K562 (cell line): ENCODE results near the gene RAD50. TPM values are rescaled to one million over a fixed set of nuclear protein-coding genes. Genes with fewer than 3 reads are reported as not detected.

Experiments
- CBFA2T3 ChIP-seq: fragments of 450-650 bp; IDR thresholded peaks from 2 replicates; pipeline ENCODE4 v1.6.1; 2017
- ETV5 ChIP-seq: sonication (generic); formaldehyde crosslinking; IDR thresholded peaks from 2 replicates; pipeline ENCODE4 v1.4.0; 2020; ENCODE audit warnings: low read depth, mild to moderate bottlenecking, missing genetic modification reagents
- EWSR1 ChIP-seq: fragments of 450-650 bp; IDR thresholded peaks from 2 replicates; pipeline ENCODE4 v1.6.1; 2018; ENCODE audit warnings: borderline replicate concordance, mild to moderate bottlenecking, low read depth, moderate library complexity; ENCODE audit not compliant: partially characterized antibody
- GTF2A2 ChIP-seq: IDR thresholded peaks from 2 replicates; pipeline ENCODE4 v1.6.1; 2016; ENCODE audit warnings: mild to moderate bottlenecking, missing genetic modification characterization, missing compliant biosample characterization
- HSF4 ChIP-seq: fragments of 250-450 bp; sonication (Bioruptor Pico); IDR thresholded peaks from 2 replicates; pipeline ENCODE4 v2.1.2; 2022; ENCODE audit warnings: mild to moderate bottlenecking, moderate library complexity, borderline replicate concordance
- KAT7 ChIP-seq: sonication (generic); formaldehyde crosslinking; IDR thresholded peaks from 2 replicates; pipeline ENCODE4 v1.8.0; 2022; ENCODE audit warnings: missing genetic modification reagents, mild to moderate bottlenecking, borderline replicate concordance
- LCOR ChIP-seq: sonication (generic); formaldehyde crosslinking; IDR thresholded peaks from 2 replicates; pipeline ENCODE4 v1.8.0; 2022; ENCODE audit warnings: mild to moderate bottlenecking, missing genetic modification reagents
- NEUROD1 ChIP-seq: fragments of 150-350 bp; IDR thresholded peaks from 2 replicates; pipeline ENCODE4 v1.6.1; 2014; ENCODE audit warnings: borderline replicate concordance, low read length, low read depth; ENCODE audit not compliant: partially characterized antibody
- NFATC3 ChIP-seq: fragments of 450-650 bp; IDR thresholded peaks from 2 replicates; pipeline ENCODE4 v1.6.1; 2017; ENCODE audit warnings: mild to moderate bottlenecking
- NONO ChIP-seq, 2 experiments: fragments of 200-400 bp in 1 of 2; fragments of 450-650 bp in 1 of 2; formaldehyde crosslinking in 1 of 2; IDR thresholded peaks; 2 replicates each; pipeline ENCODE4 v1.6.1; 2017; ENCODE audit warnings: low read depth in 2 of 2, mild to moderate bottlenecking in 2 of 2, moderate library complexity in 2 of 2, low read length in 1 of 2
- NR1H2 ChIP-seq: sonication (generic); formaldehyde crosslinking; IDR thresholded peaks from 2 replicates; pipeline ENCODE4 v1.4.0; 2020; ENCODE audit warnings: mild to moderate bottlenecking, missing genetic modification reagents
- NR2C1 ChIP-seq, 2 experiments: fragments of 450-650 bp; IDR thresholded peaks; 2 replicates each; pipeline ENCODE4 v1.6.1; 2017; ENCODE audit warnings: mild to moderate bottlenecking in 2 of 2, antibody characterized with exemption in 1 of 2, inconsistent platforms in 1 of 2, missing compliant biosample characterization in 1 of 2, missing genetic modification characterization in 1 of 2
- NR4A1 ChIP-seq, 2 experiments: fragments of 250-450 bp in 1 of 2; fragments of 450-650 bp in 1 of 2; sonication (Bioruptor Pico) in 1 of 2; IDR thresholded peaks; 2 replicates each; pipeline versions ENCODE4 v1.4.0 to v1.6.1; 2016 to 2020; ENCODE audit warnings: mild to moderate bottlenecking in 2 of 2, missing compliant biosample characterization in 1 of 2, missing genetic modification characterization in 1 of 2, moderate library complexity in 1 of 2
- NRF1 ChIP-seq, 2 experiments: fragments of 450-650 bp; IDR thresholded peaks in 1 of 2; conservative IDR thresholded peaks in 1 of 2; 2 replicates each; pipeline ENCODE4 v1.6.1; 2014; ENCODE audit warnings: mild to moderate bottlenecking in 2 of 2
- PHTF2 ChIP-seq: fragments of 250-450 bp; sonication (Bioruptor Pico); IDR thresholded peaks from 2 replicates; pipeline ENCODE4 v1.5.0; 2021; ENCODE audit warnings: mild to moderate bottlenecking
- PPARD ChIP-seq: fragments of 250-450 bp; sonication (Bioruptor Pico); IDR thresholded peaks from 2 replicates; pipeline ENCODE4 v1.8.0; 2022; ENCODE audit warnings: inconsistent platforms, mild to moderate bottlenecking, moderate library complexity
- SMAD3 ChIP-seq: fragments of 450-650 bp; formaldehyde crosslinking; conservative IDR thresholded peaks from 2 replicates; pipeline ENCODE4 v1.4.0; 2020; ENCODE audit warnings: mild to moderate bottlenecking
- SMARCE1 ChIP-seq: fragments of 450-650 bp; IDR thresholded peaks from 2 replicates; pipeline ENCODE4 v1.7.1; 2016; ENCODE audit warnings: mild to moderate bottlenecking
- SUPT5H ChIP-seq: fragments of 450-650 bp; IDR thresholded peaks from 2 replicates; pipeline ENCODE4 v1.6.1; 2016
- TCF3 ChIP-seq: sonication (generic); formaldehyde crosslinking; IDR thresholded peaks from 2 replicates; pipeline ENCODE4 v1.4.0; 2020; ENCODE audit warnings: mild to moderate bottlenecking, missing genetic modification reagents
- TEAD1 ChIP-seq, 2 experiments: fragments of 450-650 bp in 1 of 2; sonication (generic) in 1 of 2; formaldehyde crosslinking; IDR thresholded peaks; 2 replicates each; pipeline versions ENCODE4 v1.4.0 to v1.8.0; 2020 to 2022; ENCODE audit warnings: mild to moderate bottlenecking in 2 of 2, missing genetic modification reagents in 1 of 2
- TEAD4 ChIP-seq, 2 experiments: sonication (generic) in 1 of 2; formaldehyde crosslinking in 1 of 2; IDR thresholded peaks; 2 replicates each; pipeline versions ENCODE4 v1.6.1 to v1.8.0; 2012 to 2022; ENCODE audit warnings: borderline replicate concordance in 1 of 2, inconsistent platforms in 1 of 2, low read length in 1 of 2, mild to moderate bottlenecking in 1 of 2, missing genetic modification reagents in 1 of 2
- TSC22D4 ChIP-seq: fragments of 450-650 bp; IDR thresholded peaks from 2 replicates; pipeline ENCODE4 v1.6.1; 2016; ENCODE audit warnings: missing genetic modification characterization, missing biosample characterization, control low read depth
- ZNF165 ChIP-seq: fragments of 250-450 bp; sonication (Bioruptor Pico); IDR thresholded peaks from 2 replicates; pipeline ENCODE4 v1.4.0; 2020; ENCODE audit warnings: borderline replicate concordance
- ZNF311 ChIP-seq: fragments of 250-450 bp; sonication (Bioruptor Pico); IDR thresholded peaks from 2 replicates; pipeline ENCODE4 v1.4.0; 2020; ENCODE audit warnings: mild to moderate bottlenecking, moderate library complexity
- ZNF586 ChIP-seq: fragments of 450-650 bp; formaldehyde crosslinking; conservative IDR thresholded peaks from 2 replicates; pipeline ENCODE4 v1.4.0; 2020; ENCODE audit warnings: mild to moderate bottlenecking, moderate library complexity
- ZNF707 ChIP-seq: fragments of 250-450 bp; sonication (Bioruptor Pico); conservative IDR thresholded peaks from 2 replicates; pipeline ENCODE4 v1.8.0; 2022; ENCODE audit warnings: inconsistent platforms, mild to moderate bottlenecking, moderate library complexity
- polyA plus RNA-seq, 8 experiments: library from polyadenylated mRNA; depleted of rRNA in 4 of 8; stranded (reverse) in 5 of 8; unstranded in 3 of 8; fragments of >200 nt; fragmentation: Nextera tagmentation in 2 of 8; fragmentation: Illumina TruSeq in 1 of 8; extraction: Ambion mirVana in 2 of 8; extraction: Trizol in 1 of 8; gene quantifications; 2 replicates each; pipeline versions ENCODE4 v1.2.1 to v1.2.3, GENCODE V29; 2011 to 2014; ENCODE audit warnings: inconsistent platforms in 1 of 8, missing spikeins in 1 of 8
- total RNA-seq, 7 experiments: library from RNA; depleted of rRNA in 6 of 7; stranded (reverse); fragments of >200 nt in 6 of 7; fragmentation: Illumina TruSeq in 2 of 7; extraction: Trizol in 2 of 7; gene quantifications; 2 replicates each; pipeline versions ENCODE4 v1.2.1 to v1.2.3, GENCODE V29; 2011 to 2021; ENCODE audit warnings: low replicate concordance in 1 of 7
- TF ChIP-seq, protein P1 (sequence below): fragments of 250-450 bp; sonication (Bioruptor Pico); IDR thresholded peaks from 2 replicates; pipeline ENCODE4 v1.4.0; 2020

The RAD50 gene
- total and polyA plus RNA-seq, 9 of the 15 experiments (the other 6 are each of a cell fraction or from before 2014, with no cell fraction given) = 15.3 to 74.2 (median 44.1) TPM

DNA sequence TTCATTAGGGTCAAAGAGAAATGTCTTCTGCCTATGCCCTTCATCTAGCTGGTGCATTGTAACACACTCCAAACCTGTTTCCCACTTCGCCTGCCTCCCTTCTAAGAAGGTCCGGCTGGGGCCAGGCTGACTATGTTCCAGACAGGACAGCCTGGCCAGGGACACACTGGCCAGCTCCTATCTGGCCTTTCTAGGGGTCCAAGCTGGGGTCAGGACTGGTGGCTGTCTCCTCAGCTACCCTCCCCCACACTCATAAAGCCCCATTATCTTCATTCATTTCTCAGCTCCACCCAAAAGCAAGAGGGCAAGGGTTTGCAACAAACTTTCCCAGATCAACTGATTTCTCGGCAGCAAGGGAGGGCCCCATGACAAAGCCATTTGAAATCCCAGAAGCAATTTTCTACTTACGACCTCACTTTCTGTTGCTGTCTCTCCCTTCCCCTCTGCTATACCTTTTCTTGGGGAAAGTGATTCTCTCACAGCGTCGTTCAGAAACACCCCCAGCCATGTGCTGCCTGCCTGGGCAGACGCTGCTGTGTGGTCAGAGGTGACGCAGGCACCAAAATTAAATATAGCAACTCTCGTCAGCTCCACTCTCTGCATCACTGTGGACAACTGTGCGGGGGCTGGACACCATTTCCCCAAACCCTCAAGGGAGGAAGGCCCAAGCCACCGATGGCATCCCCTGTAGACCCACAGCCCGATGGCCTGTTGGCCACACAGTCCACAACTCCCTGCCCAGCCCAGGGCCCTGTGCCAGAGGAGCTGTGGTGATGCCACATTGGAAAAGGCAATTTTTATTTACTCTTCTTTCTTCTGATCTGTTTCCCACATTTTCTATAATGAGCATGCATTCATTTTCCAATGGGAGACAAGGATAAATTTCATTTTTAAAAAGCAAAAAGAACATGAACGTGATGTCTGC, 107.3 kb downstream of the RAD50 start (continued):
- TF ChIP-seq NR4A1 (CRISPR knock-in tag; IDR thresholded peaks at IDR 0.05) (no peak; the same call in 1 of the 2 replicates), NR4A1 (tag; IDR thresholded peaks at IDR 0.05) (peak; percentile 77; the same call in 1 of the 2 replicates), ZNF707 (CRISPR knock-in tag) (no peak), ZNF586 (CRISPR knock-in tag) (no peak), NEUROD1 (peak; percentile 22), EWSR1 (no peak), TCF3 (no peak), ZNF311 (CRISPR knock-in tag) (no peak), PHTF2 (CRISPR knock-in tag) (no peak), HSF4 (CRISPR knock-in tag) (peak; percentile 64; the same call in 1 of the 2 replicates), NRF1 (conservative IDR thresholded peaks at IDR 0.05 in 1 of 2, IDR thresholded peaks at IDR 0.05 in 1 of 2) (no peak; a peak in 1 of 4 replicates), SMAD3 (CRISPR knock-in tag) (0 out of 2 replicates have a peak, but pooled peaks have one; percentile 42), SUPT5H (no peak), TEAD1 (CRISPR knock-in tag; IDR thresholded peaks at IDR 0.05) (no peak; a peak in 1 of 4 replicates), NFATC3 (no peak), TEAD4 (IDR thresholded peaks at IDR 0.05; ENCODE audit: low read length) (no peak), TEAD4 (CRISPR knock-in tag; IDR thresholded peaks at IDR 0.05; ENCODE audit: borderline replicate concordance) (no peak), KAT7 (CRISPR knock-in tag) (0 out of 2 replicates have a peak, but pooled peaks have one; percentile 53), NONO (IDR thresholded peaks at IDR 0.05; ENCODE audit: low read depth in 2 of 2, low read length in 1 of 2) (no peak), ETV5 (CRISPR knock-in tag) (0 out of 2 replicates have a peak, but pooled peaks have one; percentile 13), TSC22D4 (tag) (no peak), GTF2A2 (tag) (peak; percentile 48; the same call in 1 of the 2 replicates), NR1H2 (no peak), PPARD (no peak), SMARCE1 (no peak; the same call in 1 of the 2 replicates), CBFA2T3 (0 out of 2 replicates have a peak, but pooled peaks have one; percentile 21), ZNF165 (CRISPR knock-in tag) (peak; percentile 85; the same call in 1 of the 2 replicates), NR2C1 (IDR thresholded peaks at IDR 0.05) (peak; percentile 9; the same call in 1 of the 2 replicates), NR2C1 (tag; IDR thresholded peaks at IDR 0.05) (peak; percentile 62; the same call in 1 of the 2 replicates), LCOR (CRISPR knock-in tag) (peak; percentile 52; the same call in 1 of the 2 replicates)
- TF ChIP-seq, protein P1, sequence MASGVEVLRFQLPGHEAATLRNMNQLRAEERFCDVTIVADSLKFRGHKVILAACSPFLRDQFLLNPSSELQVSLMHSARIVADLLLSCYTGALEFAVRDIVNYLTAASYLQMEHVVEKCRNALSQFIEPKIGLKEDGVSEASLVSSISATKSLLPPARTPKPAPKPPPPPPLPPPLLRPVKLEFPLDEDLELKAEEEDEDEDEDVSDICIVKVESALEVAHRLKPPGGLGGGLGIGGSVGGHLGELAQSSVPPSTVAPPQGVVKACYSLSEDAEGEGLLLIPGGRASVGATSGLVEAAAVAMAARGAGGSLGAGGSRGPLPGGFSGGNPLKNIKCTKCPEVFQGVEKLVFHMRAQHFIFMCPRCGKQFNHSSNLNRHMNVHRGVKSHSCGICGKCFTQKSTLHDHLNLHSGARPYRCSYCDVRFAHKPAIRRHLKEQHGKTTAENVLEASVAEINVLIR (CRISPR knock-in tag) = peak; percentile 71
